Keratinocyte (primary cell): Measurements from ENCODE around the gene TP53RK. TPM values are rescaled to one million over a fixed set of nuclear protein-coding genes. Genes with fewer than 3 reads are reported as not detected.
A peak's percentile ranks its signal among the peaks of the same experiment; 100 is the strongest.

Experiments
- DNase-seq: peaks from one replicate; pipeline ENCODE4 v3.0.0-alpha.2; 2011; ENCODE audit warnings: low read depth, missing footprints, low spot score
- FAIRE-seq: peaks from 2 replicates; lab custom pipeline; 2011; peaks lifted over from hg19 to GRCh38; lab: Jason Lieb, UNC
- H2AFZ ChIP-seq: 2 replicates; pipeline ENCODE4 v1.6.0; 2012; ENCODE audit warnings: low read length, control low read depth, inconsistent platforms; ENCODE audit not compliant: control insufficient read depth
- H3K27ac ChIP-seq: 2 replicates; pipeline ENCODE4 v1.5.1; 2011; ENCODE audit warnings: low read length; ENCODE audit not compliant: control insufficient read depth, insufficient read depth
- H3K27me3 ChIP-seq: 3 replicates; pipeline ENCODE4 v1.6.0; 2011; ENCODE audit warnings: low read length; ENCODE audit not compliant: control insufficient read depth, insufficient read depth; ENCODE audit errors: extremely low read depth
- H3K36me3 ChIP-seq, 2 experiments: 2 replicates in 1 of 2; 3 replicates in 1 of 2; pipeline ENCODE4 v1.5.1; 2011; ENCODE audit warnings: low read length in 2 of 2, mild to moderate bottlenecking in 1 of 2; ENCODE audit not compliant: control insufficient read depth in 2 of 2, insufficient read depth in 2 of 2; ENCODE audit errors: extremely low read depth in 1 of 2
- H3K4me1 ChIP-seq: 3 replicates; pipeline ENCODE4 v1.5.1; 2011; ENCODE audit warnings: low read length; ENCODE audit not compliant: control insufficient read depth, insufficient read depth; ENCODE audit errors: extremely low read depth
- H3K4me2 ChIP-seq: 3 replicates; pipeline ENCODE4 v1.6.0; 2011; ENCODE audit warnings: low read depth, low read length; ENCODE audit not compliant: control insufficient read depth, insufficient read depth; ENCODE audit errors: extremely low read depth
- H3K4me3 ChIP-seq, 3 experiments: fragments of 200-600 bp in 1 of 3; sonication (generic) in 1 of 3; 2 replicates in 2 of 3; 3 replicates in 1 of 3; pipeline ENCODE4 v1.5.1; 2011 to 2016; ENCODE audit warnings: low read length in 3 of 3, mild to moderate bottlenecking in 3 of 3, control low read depth in 2 of 3, inconsistent platforms in 1 of 3, low read depth in 1 of 3, mixed read lengths in 1 of 3, mixed run types in 1 of 3, moderate library complexity in 1 of 3; ENCODE audit not compliant: control insufficient read depth in 2 of 3, insufficient read depth in 2 of 3; ENCODE audit errors: extremely low read depth in 1 of 3
- H3K79me2 ChIP-seq: 2 replicates; pipeline ENCODE4 v1.6.0; 2012; ENCODE audit warnings: low read length; ENCODE audit not compliant: control insufficient read depth, insufficient read depth
- H3K9ac ChIP-seq: 3 replicates; pipeline ENCODE4 v1.6.0; 2011; ENCODE audit warnings: low read length; ENCODE audit not compliant: control insufficient read depth, insufficient read depth; ENCODE audit errors: extremely low read depth
- H3K9me1 ChIP-seq: 3 replicates; pipeline ENCODE4 v1.6.0; 2011; ENCODE audit warnings: low read length; ENCODE audit not compliant: control insufficient read depth, insufficient read depth; ENCODE audit errors: extremely low read depth
- H3K9me3 ChIP-seq: 2 replicates; pipeline ENCODE4 v1.5.1; 2012; ENCODE audit warnings: low read depth, low read length; ENCODE audit not compliant: control insufficient read depth
- H4K20me1 ChIP-seq: 3 replicates; pipeline ENCODE4 v1.6.0; 2011; ENCODE audit warnings: low read length; ENCODE audit not compliant: control insufficient read depth, insufficient read depth; ENCODE audit errors: extremely low read depth
- CTCF ChIP-seq, 3 experiments: IDR thresholded peaks in 1 of 3; conservative IDR thresholded peaks in 1 of 3; optimal IDR thresholded peaks in 1 of 3; 2 replicates in 2 of 3; 3 replicates in 1 of 3; pipeline versions ENCODE3 to v1.5.1; 2011; ENCODE audit warnings: low read length in 3 of 3, mild to moderate bottlenecking in 3 of 3, moderate library complexity in 2 of 3, control low read depth in 1 of 3, inconsistent platforms in 1 of 3; ENCODE audit not compliant: insufficient read depth in 2 of 3; ENCODE audit errors: extremely low read depth in 1 of 3
- EZH2 ChIP-seq: IDR thresholded peaks from one replicate; pipeline ENCODE4 v1.6.1; 2012; ENCODE audit warnings: inconsistent platforms, mild to moderate bottlenecking, low read length, moderate library complexity
- dilution Hi-C: fragments of 300-500 bp; cut with MboI; formaldehyde crosslinking; loops from one replicate; pipeline ENCODE4 v1.7.0; 2020; ENCODE audit warnings: low sequenced_read_pairs; ENCODE audit not compliant: extremely low pct_ligation_motif_present
- polyA minus RNA-seq, 3 experiments: library from RNA; depleted of rRNA, polyadenylated mRNA; stranded (reverse); fragments of >200 nt; gene quantifications; 1 replicate in 1 of 3; 2 replicates in 1 of 3; 3 replicates in 1 of 3; pipeline ENCODE4 v1.2.3, GENCODE V29; 2011
- polyA plus RNA-seq, 5 experiments: library from polyadenylated mRNA; depleted of rRNA in 3 of 5; stranded (reverse) in 3 of 5; stranded (forward) in 1 of 5; unstranded in 1 of 5; fragments of >200 nt; gene quantifications; 1 replicate in 1 of 5; 2 replicates in 3 of 5; 3 replicates in 1 of 5; pipeline versions ENCODE4 v1.2.1 to v1.2.3, GENCODE V29; 2011 to 2012; ENCODE audit warnings: missing spikeins in 2 of 5, low read depth in 1 of 5, low replicate concordance in 1 of 5

Gene TP53RK
- polyA plus RNA-seq (10.4 to 15.9 TPM (median 14.6 TPM) in 3 replicates), polyA minus RNA-seq (4.8 to 7.7 TPM (median 6.6 TPM) in 3 replicates)
- polyA plus RNA-seq (2011; ENCODE audit: low read depth) = 3.6 TPM
- 9.5 and 16.7 TPM in 2 replicates for polyA plus RNA-seq (2011; cell fraction: cytosol; rRNA removed)
- polyA plus RNA-seq (2011; cell fraction: nucleus; rRNA removed) = 8.5 TPM in 2 replicates
- 8.4 and 11.6 TPM in 2 replicates for polyA plus RNA-seq (2012; ENCODE audit: low replicate concordance)
- polyA minus RNA-seq (2011; cell fraction: cytosol; rRNA and poly(A)+ RNA removed) = 13.8 TPM
- polyA minus RNA-seq (2011; cell fraction: nucleus; rRNA and poly(A)+ RNA removed) = 3.7 and 5.0 TPM in 2 replicates

DNA sequence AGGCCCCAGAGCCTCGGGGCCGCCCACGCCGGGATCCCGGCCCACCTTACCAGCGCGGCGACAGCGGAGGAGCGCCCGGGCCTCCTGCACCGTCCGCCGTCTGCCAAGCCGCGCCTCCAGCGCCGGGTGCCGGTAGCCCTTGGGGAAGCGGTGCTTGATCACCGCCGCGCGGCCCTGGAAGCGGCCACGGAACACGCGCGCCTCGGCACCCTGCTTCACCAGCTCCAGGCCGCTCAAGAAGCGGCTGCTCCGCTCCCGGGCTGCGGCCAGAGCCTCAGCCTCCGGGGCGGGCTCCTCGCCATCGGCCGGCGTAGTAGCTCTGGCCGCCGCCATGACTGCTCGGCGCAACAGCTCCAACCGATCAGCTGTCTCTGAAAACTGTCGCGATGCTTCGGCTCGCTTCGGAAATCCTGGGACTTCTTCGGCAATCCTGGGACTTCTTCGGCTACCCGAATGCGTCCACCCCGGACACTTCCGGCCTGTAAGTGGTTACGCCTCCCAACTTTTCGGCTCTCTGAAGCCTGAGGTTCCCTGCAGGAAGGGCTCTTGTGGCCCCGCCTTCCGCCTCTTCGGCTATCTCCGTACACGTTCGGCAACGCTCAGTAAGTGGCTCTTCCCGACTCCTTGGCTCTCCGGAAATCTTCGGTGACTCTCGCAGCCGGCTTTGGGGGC is at the start of gene TP53RK:
Gene TP53RK (minus strand): TSS at position 363 of the 672 bp plus-strand sequence. CDS start 30 bp downstream, at position 333.
- Histone ChIP-seq H4K20me1 (no peaks in the 10 kb centered on the region), H3K4me1 (peaks cover 4% of the 10 kb centered on the region), H3K9me1 (no peaks in the 10 kb centered on the region), H3K27ac (peak within 1 kb of the TSS; percentile 74), H3K79me2 (peaks cover 35% of the 10 kb centered on the region), H2AFZ (peak within 1 kb of the TSS; percentile 95), H3K36me3 (peaks cover 0 to 2% of the 10 kb centered on the region in 2 experiments), H3K4me2 (peak within 1 kb of the TSS; percentile 92), H3K4me3 (peak within 1 kb of the TSS; percentile 91 to 95 (median 93)), H3K9me3 (no peaks in the 10 kb centered on the region), H3K27me3 (no peaks in the 10 kb centered on the region), H3K9ac (peak within 1 kb of the TSS; percentile 91)
- dilution Hi-C loops = no loop called here
- TF ChIP-seq CTCF (optimal IDR thresholded peaks at IDR 0.05 in 1 of 3, IDR thresholded peaks at IDR 0.05 in 1 of 3, conservative IDR thresholded peaks at IDR 0.05 in 1 of 3; ENCODE audit: extremely low read depth in 1 of 3, insufficient read depth in 2 of 3, low read length in 3 of 3) = peak in 1 of 3 experiments; percentile 37
- TF ChIP-seq EZH2 = no peak
- FAIRE-seq (peak; percentile 73), DNase-seq (peak; percentile 100)

DNA sequence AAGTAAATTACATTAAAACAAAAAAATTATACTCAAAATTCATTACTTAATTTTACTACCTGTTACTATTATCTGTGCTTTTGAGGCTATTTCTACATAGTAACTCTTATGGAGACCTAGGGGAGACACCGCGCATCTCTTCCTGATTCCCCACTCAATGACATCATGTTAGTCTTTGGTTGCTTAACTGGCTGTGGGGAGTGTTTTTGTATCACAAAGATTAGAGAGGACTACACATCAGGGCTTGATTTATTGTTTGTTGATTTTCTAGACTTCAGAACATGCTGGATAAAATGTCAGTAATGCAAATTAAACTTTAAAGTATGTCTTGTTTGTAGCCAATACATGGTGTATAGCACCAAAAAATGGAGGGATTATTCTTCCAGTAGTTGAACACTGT is 46.2 kb upstream of the TP53RK start:
- DNase-seq = no peak
- no peaks in the 10 kb centered on the region for H4K20me1 ChIP-seq
- no peaks in the 10 kb centered on the region for H3K9me3 ChIP-seq
- no peak for FAIRE-seq
- no peak overlapping the region for H3K9ac ChIP-seq
- H3K36me3 ChIP-seq = no peaks in the 10 kb centered on the region
- H2AFZ ChIP-seq = no peak overlapping the region
- no peak for TF ChIP-seq EZH2
- H3K27me3 ChIP-seq = no peaks in the 10 kb centered on the region
- H3K79me2 ChIP-seq = no peaks in the 10 kb centered on the region
- dilution Hi-C loops = no loop called here
- H3K4me1 ChIP-seq = no peaks in the 10 kb centered on the region
- no peaks in the 10 kb centered on the region for H3K9me1 ChIP-seq
- no peak overlapping the region for H3K27ac ChIP-seq
- no peak overlapping the region for H3K4me3 ChIP-seq
- no peak overlapping the region for H3K4me2 ChIP-seq
